Tibial nerve (tissue), 4 donors: Measurements from ENCODE around the gene PTPN9. TPM values are rescaled to one million over a fixed set of nuclear protein-coding genes. Genes with fewer than 3 reads are reported as not detected.
A peak's percentile ranks its signal among the peaks of the same experiment; 100 is the strongest.
"Not testable (repeated sequence)": the region's sequence is repeated elsewhere in the genome, so short reads cannot be mapped to it uniquely, and the experiment has no call there.

ENCODE experiments used
- DNase-seq, 2 donors: peaks; one replicate each; pipeline ENCODE4 v3.0.0-alpha.2; 2019; ENCODE audit warnings: low spot score in 2 of 2
- H3K27ac ChIP-seq, 4 donors: fragments of 200-600 bp; sonication (generic) in 3 of 4; one replicate each; pipeline ENCODE4 v1.5.1; 2017 to 2019; ENCODE audit warnings: mild to moderate bottlenecking in 1 of 4
- H3K27me3 ChIP-seq, 2 donors: fragments of 200-600 bp; sonication (generic) in 1 of 2; one replicate each; pipeline versions ENCODE4 v1.5.1 to v1.6.0; 2017 to 2019
- H3K36me3 ChIP-seq, 3 donors: fragments of 200-600 bp; sonication (generic); one replicate each; pipeline ENCODE4 v1.5.1; 2018 to 2019
- H3K4me1 ChIP-seq, 4 donors: fragments of 200-600 bp; sonication (generic) in 3 of 4; one replicate each; pipeline ENCODE4 v1.5.1; 2017 to 2019
- H3K4me3 ChIP-seq, 4 donors: fragments of 200-600 bp; sonication (generic) in 3 of 4; one replicate each; pipeline ENCODE4 v1.5.1; 2017 to 2019; ENCODE audit warnings: mild to moderate bottlenecking in 1 of 4, moderate library complexity in 1 of 4
- H3K9me3 ChIP-seq, 4 donors: fragments of 200-600 bp; sonication (generic) in 3 of 4; one replicate each; pipeline ENCODE4 v1.5.1; 2017 to 2019
- EP300 ChIP-seq, 2 donors: sonication (generic); formaldehyde crosslinking; IDR thresholded peaks; one replicate each; pipeline ENCODE4 v1.6.1; 2017; ENCODE audit warnings: antibody characterized with exemption in 2 of 2, mild to moderate bottlenecking in 1 of 2
- POLR2A ChIP-seq, 2 donors: fragments of 450-650 bp; IDR thresholded peaks; one replicate each; pipeline ENCODE4 v1.6.1; 2017; ENCODE audit warnings: antibody characterized with exemption in 2 of 2, mild to moderate bottlenecking in 2 of 2, moderate library complexity in 2 of 2
- WGBS, 2 donors: methylation state at CpG; one replicate each; pipeline ENCODE4 v1.1.5; 2018; 5-methylcytosine and 5-hydroxymethylcytosine counted together
- total RNA-seq, 4 donors: library from RNA; depleted of rRNA; stranded (reverse); fragments of >200 nt; gene quantifications; one replicate each; pipeline ENCODE4 v1.1.0, GENCODE V29; 2016
- TF ChIP-seq, protein P1 (sequence below), 5 experiments: fragments of 200-600 bp in 3 of 5; fragments of 450-650 bp in 2 of 5; sonication (generic) in 3 of 5; IDR thresholded peaks; one replicate each; pipeline ENCODE4 v1.5.1; 2016 to 2019; ENCODE audit warnings: antibody characterized with exemption in 5 of 5, mild to moderate bottlenecking in 3 of 5, moderate library complexity in 2 of 5

PTPN9 gene
- total RNA-seq, 4 donors from 2014 or later: 24.3 to 45.0 (median 32.0) TPM

DNA sequence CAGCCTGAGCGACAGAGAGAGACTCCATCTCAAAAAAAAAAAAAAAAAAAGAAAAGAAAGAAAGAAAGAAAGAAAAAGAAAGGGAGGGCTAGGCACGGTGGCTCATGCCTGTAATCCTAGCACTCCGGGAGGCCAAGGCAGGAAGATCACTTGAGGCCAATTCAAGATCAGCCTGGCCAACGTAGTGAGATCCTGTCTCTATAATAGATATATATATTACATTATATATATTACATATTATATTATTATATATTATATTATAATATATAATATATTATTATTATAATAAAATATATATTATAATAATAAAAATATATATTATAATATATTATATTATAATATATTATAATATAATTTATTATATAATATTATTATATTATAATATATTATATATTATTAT, 48.9 kb downstream of the PTPN9 start:
- no peak for TF ChIP-seq POLR2A (IDR thresholded peaks at IDR 0.05)
- peaks cover 0 to 20% (median 0%) of the 10 kb centered on the region in 3 donors for H3K36me3 ChIP-seq
- no peaks in the 10 kb centered on the region for H3K9me3 ChIP-seq
- H3K27ac ChIP-seq: no peak overlapping the region
- DNase-seq: no peak
- H3K4me3 ChIP-seq: no peak overlapping the region
- WGBS, 2 donors: 92 to 93% methylated on average over 4 of the region's 4 CpGs
- peaks cover 0 to 47% (median 23%) of the 10 kb centered on the region in 4 donors for H3K4me1 ChIP-seq
- H3K27me3 ChIP-seq: no peaks in the 10 kb centered on the region

DNA sequence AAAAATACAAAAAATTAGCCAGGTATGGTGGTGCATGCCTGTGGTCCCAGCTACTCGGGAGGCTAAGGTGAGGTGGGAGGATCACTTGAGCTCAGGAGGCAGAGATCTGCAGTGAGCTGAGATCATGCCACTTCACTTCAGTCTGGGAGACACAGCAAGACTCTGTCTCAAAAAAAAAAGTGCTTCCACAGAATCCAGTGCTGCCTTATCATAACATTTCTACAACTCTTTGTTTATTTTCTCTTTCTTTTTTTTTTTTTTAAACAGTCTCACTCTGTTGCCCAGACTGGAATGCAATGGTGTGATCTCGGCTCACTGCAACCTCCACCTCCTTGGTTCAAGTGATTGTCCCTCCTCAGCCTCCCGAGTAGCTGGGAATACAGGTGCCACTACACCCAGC, 53.4 kb downstream of the PTPN9 start:
- not testable (repeated sequence) for H3K4me3 ChIP-seq, H3K27ac ChIP-seq, DNase-seq, H3K27me3 ChIP-seq, H3K9me3 ChIP-seq
- Histone ChIP-seq H3K36me3 (peaks cover 0 to 58% (median 4%) of the 10 kb centered on the region in 3 donors), H3K4me1 (peaks cover 0 to 13% (median 0%) of the 10 kb centered on the region in 4 donors)
- WGBS, 2 donors: 61 to 63% methylated on average over 3 of the region's 3 CpGs

DNA sequence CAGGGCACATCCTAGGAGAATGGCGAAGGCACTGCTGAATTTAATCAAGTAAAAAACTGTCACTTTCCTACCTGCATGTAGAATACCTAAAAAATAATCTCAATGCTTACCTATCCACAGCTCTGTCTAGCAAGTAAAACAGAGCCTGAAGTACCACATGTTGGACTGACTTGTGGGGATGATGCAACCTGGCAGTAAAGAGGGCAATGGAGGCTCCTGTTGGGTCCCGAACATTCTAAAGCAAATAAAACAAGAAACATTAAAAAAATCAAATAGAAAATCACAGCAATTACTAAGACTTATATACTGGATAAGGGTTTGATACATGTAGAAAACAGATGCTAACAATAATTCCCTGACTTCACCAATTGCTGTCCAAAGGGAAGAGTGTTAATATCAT, 56.1 kb downstream of the PTPN9 start:
- Histone ChIP-seq H3K4me3 (no peak overlapping the region), H3K27me3 (no peaks in the 10 kb centered on the region), H3K4me1 (peaks cover 0 to 4% (median 0%) of the 10 kb centered on the region in 4 donors), H3K36me3 (peaks cover 0 to 86% (median 4%) of the 10 kb centered on the region in 3 donors), H3K9me3 (no peaks in the 10 kb centered on the region), H3K27ac (no peak overlapping the region)
- TF ChIP-seq POLR2A (IDR thresholded peaks at IDR 0.05) (no peak), EP300 (IDR thresholded peaks at IDR 0.05) (no peak)
- TF ChIP-seq, protein P1, sequence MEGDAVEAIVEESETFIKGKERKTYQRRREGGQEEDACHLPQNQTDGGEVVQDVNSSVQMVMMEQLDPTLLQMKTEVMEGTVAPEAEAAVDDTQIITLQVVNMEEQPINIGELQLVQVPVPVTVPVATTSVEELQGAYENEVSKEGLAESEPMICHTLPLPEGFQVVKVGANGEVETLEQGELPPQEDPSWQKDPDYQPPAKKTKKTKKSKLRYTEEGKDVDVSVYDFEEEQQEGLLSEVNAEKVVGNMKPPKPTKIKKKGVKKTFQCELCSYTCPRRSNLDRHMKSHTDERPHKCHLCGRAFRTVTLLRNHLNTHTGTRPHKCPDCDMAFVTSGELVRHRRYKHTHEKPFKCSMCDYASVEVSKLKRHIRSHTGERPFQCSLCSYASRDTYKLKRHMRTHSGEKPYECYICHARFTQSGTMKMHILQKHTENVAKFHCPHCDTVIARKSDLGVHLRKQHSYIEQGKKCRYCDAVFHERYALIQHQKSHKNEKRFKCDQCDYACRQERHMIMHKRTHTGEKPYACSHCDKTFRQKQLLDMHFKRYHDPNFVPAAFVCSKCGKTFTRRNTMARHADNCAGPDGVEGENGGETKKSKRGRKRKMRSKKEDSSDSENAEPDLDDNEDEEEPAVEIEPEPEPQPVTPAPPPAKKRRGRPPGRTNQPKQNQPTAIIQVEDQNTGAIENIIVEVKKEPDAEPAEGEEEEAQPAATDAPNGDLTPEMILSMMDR (IDR thresholded peaks at IDR 0.05): no peak
- 96 to 97% methylated on average over 2 of the region's 2 CpGs for WGBS, 2 donors
- DNase-seq: no peak

DNA sequence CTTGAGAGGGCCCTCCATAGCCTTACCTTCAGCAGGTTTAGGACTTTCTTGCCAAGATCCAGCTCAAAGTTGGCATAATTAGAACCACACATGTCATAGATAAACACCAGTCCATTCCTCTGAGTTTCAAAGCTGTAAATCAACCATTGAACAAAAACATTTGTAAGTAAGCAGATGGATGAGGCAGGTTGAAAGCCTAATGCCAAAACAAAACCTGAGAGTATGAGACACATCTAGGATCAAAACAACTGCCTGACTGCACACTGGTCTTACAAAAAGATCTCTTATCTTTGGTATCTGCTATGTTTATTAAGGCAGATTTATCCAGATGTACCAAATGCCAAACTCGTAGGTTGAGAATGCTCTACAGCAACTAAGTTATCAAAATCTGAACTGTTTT, 61.9 kb downstream of the PTPN9 start:
- Histone ChIP-seq H3K27ac (no peak overlapping the region), H3K4me1 (no peaks in the 10 kb centered on the region), H3K27me3 (no peaks in the 10 kb centered on the region), H3K36me3 (peaks cover 0 to 96% (median 4%) of the 10 kb centered on the region in 3 donors), H3K9me3 (no peaks in the 10 kb centered on the region), H3K4me3 (no peak overlapping the region)
- DNase-seq: no peak
- 85 to 96% methylated on average over 1 of the region's 1 CpG for WGBS, 2 donors
- TF ChIP-seq, protein P1 (IDR thresholded peaks at IDR 0.05): no peak
- TF ChIP-seq EP300 (IDR thresholded peaks at IDR 0.05) (no peak), POLR2A (IDR thresholded peaks at IDR 0.05) (no peak)

DNA sequence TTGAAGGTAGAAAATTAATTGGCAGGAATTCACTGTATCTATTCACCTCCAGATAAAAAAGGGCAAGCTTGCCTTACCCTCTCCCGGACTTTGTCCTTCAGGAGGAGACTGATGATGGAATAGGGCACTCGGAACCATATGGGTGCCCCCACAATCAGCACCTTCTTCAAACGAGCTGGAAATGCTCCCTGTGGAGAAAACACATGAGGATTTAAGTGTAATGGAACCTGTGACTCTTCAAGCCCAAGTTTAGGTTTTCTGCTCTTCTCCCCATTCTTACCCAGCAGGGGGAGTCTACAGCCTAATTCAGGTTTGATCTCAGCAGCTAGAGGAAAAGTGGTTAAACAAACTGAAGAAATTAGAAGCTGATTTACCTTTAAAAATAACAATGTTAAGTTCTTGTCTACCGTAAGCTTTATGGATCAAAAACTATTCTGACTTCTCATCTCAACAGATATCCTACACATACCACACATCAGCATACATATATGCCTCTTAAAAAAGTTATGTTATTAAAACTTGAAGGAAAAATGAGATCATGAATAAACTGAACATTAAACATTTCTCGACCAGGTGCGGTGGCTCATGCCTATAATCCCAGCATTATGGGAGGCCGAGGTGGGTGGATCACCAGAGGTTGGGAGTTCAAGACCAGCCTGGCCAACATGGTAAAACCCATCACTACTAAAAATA, 70.1 kb downstream of the PTPN9 start:
- TF ChIP-seq POLR2A (IDR thresholded peaks at IDR 0.05): no peak
- TF ChIP-seq, protein P1 (IDR thresholded peaks at IDR 0.05): peak; percentile 22 to 44 (median 34)
- peak in 1 of 2 donors; percentile 44 for DNase-seq
- Histone ChIP-seq H3K27me3 (no peaks in the 10 kb centered on the region), H3K4me3 (no peak overlapping the region), H3K36me3 (peaks cover 0 to 71% (median 0%) of the 10 kb centered on the region in 3 donors), H3K27ac (no peak overlapping the region), H3K4me1 (no peaks in the 10 kb centered on the region), H3K9me3 (no peaks in the 10 kb centered on the region)
- 58 to 63% methylated on average over 7 of the region's 7 CpGs for WGBS, 2 donors

DNA sequence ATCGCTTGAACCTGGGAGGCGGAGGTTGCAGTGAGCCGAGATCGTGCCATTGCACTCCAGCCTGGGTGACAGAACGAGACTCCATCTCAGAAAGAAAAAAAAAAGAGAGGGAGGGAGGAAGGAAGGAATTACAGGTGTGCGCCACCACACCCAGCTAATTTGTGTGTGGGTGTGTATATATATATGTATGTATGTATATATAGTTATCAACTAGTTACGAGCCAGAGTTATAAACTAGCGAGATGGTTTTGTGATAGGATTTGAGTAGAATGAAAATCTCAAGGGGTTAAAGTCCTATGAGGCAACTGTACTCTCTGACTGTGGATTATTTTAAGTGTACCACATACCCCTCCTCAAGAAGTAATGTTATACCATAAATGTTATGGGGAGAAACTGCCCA, 76.8 kb downstream of the PTPN9 start:
- Histone ChIP-seq H3K4me1 (no peaks in the 10 kb centered on the region), H3K27me3 (no peaks in the 10 kb centered on the region), H3K36me3 (peaks cover 0 to 82% (median 5%) of the 10 kb centered on the region in 3 donors), H3K9me3 (no peaks in the 10 kb centered on the region), H3K27ac (no peak overlapping the region), H3K4me3 (no peak overlapping the region)
- 98% methylated on average over 8 of the region's 8 CpGs for WGBS, 2 donors
- DNase-seq: no peak
- TF ChIP-seq EP300 (IDR thresholded peaks at IDR 0.05) (no peak), POLR2A (IDR thresholded peaks at IDR 0.05) (no peak)
- TF ChIP-seq, protein P1 (IDR thresholded peaks at IDR 0.05): no peak
